Smooth muscle cell of the brain vasculature (primary cell): Measurements from ENCODE around the gene FAF1.

Source experiments
- DNase-seq: peaks from one replicate; pipeline ENCODE4 v3.0.0-alpha.2; 2012; ENCODE audit warnings: low read depth, low spot score

Gene FAF1

GRCh38 chr1:50644447-50645105, 315.5 kb downstream of the FAF1 start:
- DNase-seq = no peak

GRCh38 chr1:50637460-50637859, 322.6 kb downstream of the FAF1 start:
- DNase-seq = no peak

GRCh38 chr1:50634251-50634650, 325.8 kb downstream of the FAF1 start:
- DNase-seq = no peak

- no peak for DNase-seq
These were observed 326.6 kb downstream of the FAF1 start for GRCh38 chr1:50633465-50633864.

- no peak for DNase-seq
These were observed 328.9 kb downstream of the FAF1 start for GRCh38 chr1:50631161-50631560.

GRCh38 chr1:50622259-50622658, 337.8 kb downstream of the FAF1 start:
- DNase-seq = no peak

- DNase-seq = no peak
These were observed 339.3 kb downstream of the FAF1 start for GRCh38 chr1:50620680-50621329.

- no peak for DNase-seq
These were observed 344.9 kb downstream of the FAF1 start for GRCh38 chr1:50615036-50615750.

GRCh38 chr1:50611675-50612074, 348.4 kb downstream of the FAF1 start:
- DNase-seq = no peak

- no peak for DNase-seq
These were observed 349.5 kb downstream of the FAF1 start for GRCh38 chr1:50610563-50610962.

GRCh38 chr1:50609508-50609907, 350.6 kb downstream of the FAF1 start:
- DNase-seq = no peak

- DNase-seq = no peak
These were observed 354.7 kb downstream of the FAF1 start for GRCh38 chr1:50605186-50605875.

GRCh38 chr1:50604580-50604979, 355.5 kb downstream of the FAF1 start:
- DNase-seq = no peak

GRCh38 chr1:50603274-50604271, 356.5 kb downstream of the FAF1 start:
- no peak for DNase-seq

- DNase-seq = no peak
These were observed 360.5 kb downstream of the FAF1 start for GRCh38 chr1:50599546-50599945.

GRCh38 chr1:50595874-50596273, 364.2 kb downstream of the FAF1 start:
- DNase-seq = no peak

- DNase-seq = no peak
These were observed 366.6 kb downstream of the FAF1 start for GRCh38 chr1:50593515-50593914.

- DNase-seq = no peak
These were observed 368.5 kb downstream of the FAF1 start for GRCh38 chr1:50591598-50591997.

GRCh38 chr1:50582346-50582745, 377.7 kb downstream of the FAF1 start:
- no peak for DNase-seq

GRCh38 chr1:50570066-50570468, 390.0 kb downstream of the FAF1 start:
- DNase-seq = no peak

- DNase-seq = no peak
These were observed 391.3 kb downstream of the FAF1 start for GRCh38 chr1:50568782-50569181.
